Keratinocyte (primary cell): ENCODE results near the gene MNAT1. TPM values are rescaled to one million over a fixed set of nuclear protein-coding genes. Genes with fewer than 3 reads are reported as not detected.

ENCODE experiments used
- DNase-seq: peaks from one replicate; pipeline ENCODE4 v3.0.0-alpha.2; 2011; ENCODE audit warnings: low read depth, missing footprints, low spot score
- FAIRE-seq: peaks from 2 replicates; lab custom pipeline; 2011; peaks lifted over from hg19 to GRCh38; lab: Jason Lieb, UNC
- H2AFZ ChIP-seq: 2 replicates; pipeline ENCODE4 v1.6.0; 2012; ENCODE audit warnings: low read length, control low read depth, inconsistent platforms; ENCODE audit not compliant: control insufficient read depth
- H3K27ac ChIP-seq: 2 replicates; pipeline ENCODE4 v1.5.1; 2011; ENCODE audit warnings: low read length; ENCODE audit not compliant: control insufficient read depth, insufficient read depth
- H3K27me3 ChIP-seq: 3 replicates; pipeline ENCODE4 v1.6.0; 2011; ENCODE audit warnings: low read length; ENCODE audit not compliant: control insufficient read depth, insufficient read depth; ENCODE audit errors: extremely low read depth
- H3K36me3 ChIP-seq, 2 experiments: 2 replicates in 1 of 2; 3 replicates in 1 of 2; pipeline ENCODE4 v1.5.1; 2011; ENCODE audit warnings: low read length in 2 of 2, mild to moderate bottlenecking in 1 of 2; ENCODE audit not compliant: control insufficient read depth in 2 of 2, insufficient read depth in 2 of 2; ENCODE audit errors: extremely low read depth in 1 of 2
- H3K4me1 ChIP-seq: 3 replicates; pipeline ENCODE4 v1.5.1; 2011; ENCODE audit warnings: low read length; ENCODE audit not compliant: control insufficient read depth, insufficient read depth; ENCODE audit errors: extremely low read depth
- H3K4me2 ChIP-seq: 3 replicates; pipeline ENCODE4 v1.6.0; 2011; ENCODE audit warnings: low read depth, low read length; ENCODE audit not compliant: control insufficient read depth, insufficient read depth; ENCODE audit errors: extremely low read depth
- H3K4me3 ChIP-seq, 3 experiments: fragments of 200-600 bp in 1 of 3; sonication (generic) in 1 of 3; 2 replicates in 2 of 3; 3 replicates in 1 of 3; pipeline ENCODE4 v1.5.1; 2011 to 2016; ENCODE audit warnings: low read length in 3 of 3, mild to moderate bottlenecking in 3 of 3, control low read depth in 2 of 3, inconsistent platforms in 1 of 3, low read depth in 1 of 3, mixed read lengths in 1 of 3, mixed run types in 1 of 3, moderate library complexity in 1 of 3; ENCODE audit not compliant: control insufficient read depth in 2 of 3, insufficient read depth in 2 of 3; ENCODE audit errors: extremely low read depth in 1 of 3
- H3K79me2 ChIP-seq: 2 replicates; pipeline ENCODE4 v1.6.0; 2012; ENCODE audit warnings: low read length; ENCODE audit not compliant: control insufficient read depth, insufficient read depth
- H3K9ac ChIP-seq: 3 replicates; pipeline ENCODE4 v1.6.0; 2011; ENCODE audit warnings: low read length; ENCODE audit not compliant: control insufficient read depth, insufficient read depth; ENCODE audit errors: extremely low read depth
- H3K9me1 ChIP-seq: 3 replicates; pipeline ENCODE4 v1.6.0; 2011; ENCODE audit warnings: low read length; ENCODE audit not compliant: control insufficient read depth, insufficient read depth; ENCODE audit errors: extremely low read depth
- H3K9me3 ChIP-seq: 2 replicates; pipeline ENCODE4 v1.5.1; 2012; ENCODE audit warnings: low read depth, low read length; ENCODE audit not compliant: control insufficient read depth
- H4K20me1 ChIP-seq: 3 replicates; pipeline ENCODE4 v1.6.0; 2011; ENCODE audit warnings: low read length; ENCODE audit not compliant: control insufficient read depth, insufficient read depth; ENCODE audit errors: extremely low read depth
- CTCF ChIP-seq, 3 experiments: IDR thresholded peaks in 1 of 3; conservative IDR thresholded peaks in 1 of 3; optimal IDR thresholded peaks in 1 of 3; 2 replicates in 2 of 3; 3 replicates in 1 of 3; pipeline versions ENCODE3 to v1.5.1; 2011; ENCODE audit warnings: low read length in 3 of 3, mild to moderate bottlenecking in 3 of 3, moderate library complexity in 2 of 3, control low read depth in 1 of 3, inconsistent platforms in 1 of 3; ENCODE audit not compliant: insufficient read depth in 2 of 3; ENCODE audit errors: extremely low read depth in 1 of 3
- EZH2 ChIP-seq: IDR thresholded peaks from one replicate; pipeline ENCODE4 v1.6.1; 2012; ENCODE audit warnings: inconsistent platforms, mild to moderate bottlenecking, low read length, moderate library complexity
- dilution Hi-C: fragments of 300-500 bp; cut with MboI; formaldehyde crosslinking; loops from one replicate; pipeline ENCODE4 v1.7.0; 2020; ENCODE audit warnings: low sequenced_read_pairs; ENCODE audit not compliant: extremely low pct_ligation_motif_present
- polyA plus RNA-seq, 5 experiments: library from polyadenylated mRNA; depleted of rRNA in 3 of 5; stranded (reverse) in 3 of 5; stranded (forward) in 1 of 5; unstranded in 1 of 5; fragments of >200 nt; gene quantifications; 1 replicate in 1 of 5; 2 replicates in 3 of 5; 3 replicates in 1 of 5; pipeline versions ENCODE4 v1.2.1 to v1.2.3, GENCODE V29; 2011 to 2012; ENCODE audit warnings: missing spikeins in 2 of 5, low read depth in 1 of 5, low replicate concordance in 1 of 5

Gene MNAT1
- polyA plus RNA-seq, 1 donor (not counting 4 experiments of a cell fraction or from before 2014, with no cell fraction given) = 79.5 TPM

- dilution Hi-C loops = no loop called here
- H3K36me3 ChIP-seq = peaks cover 10 to 18% of the 10 kb centered on the region in 2 experiments
- peaks cover 9% of the 10 kb centered on the region for H3K79me2 ChIP-seq
- no peaks in the 10 kb centered on the region for H3K27me3 ChIP-seq
- H3K9me1 ChIP-seq = no peaks in the 10 kb centered on the region
- H2AFZ ChIP-seq = no peak overlapping the region
- TF ChIP-seq EZH2 = no peak
- no peak for TF ChIP-seq CTCF (optimal IDR thresholded peaks at IDR 0.05 in 1 of 3, IDR thresholded peaks at IDR 0.05 in 1 of 3, conservative IDR thresholded peaks at IDR 0.05 in 1 of 3; ENCODE audit: extremely low read depth in 1 of 3, insufficient read depth in 2 of 3, low read length in 3 of 3)
- H3K9me3 ChIP-seq = no peaks in the 10 kb centered on the region
- FAIRE-seq (no peak), DNase-seq (no peak)
- no peak overlapping the region for H3K4me2 ChIP-seq
- no peaks in the 10 kb centered on the region for H4K20me1 ChIP-seq
- no peak overlapping the region for H3K4me3 ChIP-seq
- no peak overlapping the region for H3K9ac ChIP-seq
- peaks cover 8% of the 10 kb centered on the region for H3K4me1 ChIP-seq
- no peak overlapping the region for H3K27ac ChIP-seq
These were observed 239.6 kb downstream of the MNAT1 start for GRCh38 chr14:60974090-60974651.

GRCh38 chr14:60975551-60975950 lies 241.0 kb downstream of the MNAT1 start:
- dilution Hi-C loops = no loop called here
- Histone ChIP-seq H3K9me3 (no peaks in the 10 kb centered on the region), H3K79me2 (peaks cover 22% of the 10 kb centered on the region), H3K27me3 (no peaks in the 10 kb centered on the region), H2AFZ (no peak overlapping the region), H3K4me3 (no peak overlapping the region), H3K9ac (no peak overlapping the region), H3K4me1 (peaks cover 17% of the 10 kb centered on the region), H3K4me2 (no peak overlapping the region), H4K20me1 (no peaks in the 10 kb centered on the region), H3K36me3 (peaks cover 10 to 18% of the 10 kb centered on the region in 2 experiments), H3K27ac (no peak overlapping the region), H3K9me1 (no peaks in the 10 kb centered on the region)
- DNase-seq = no peak
- FAIRE-seq = no peak
- TF ChIP-seq CTCF (optimal IDR thresholded peaks at IDR 0.05 in 1 of 3, IDR thresholded peaks at IDR 0.05 in 1 of 3, conservative IDR thresholded peaks at IDR 0.05 in 1 of 3; ENCODE audit: extremely low read depth in 1 of 3, insufficient read depth in 2 of 3, low read length in 3 of 3) = no peak
- TF ChIP-seq EZH2 = no peak
